Measurements from ENCODE around the gene ATM.
"Not testable (repeated sequence)": the region's sequence is repeated elsewhere in the genome, so short reads cannot be mapped to it uniquely, and the experiment has no call there.

Gene ATM

DNA sequence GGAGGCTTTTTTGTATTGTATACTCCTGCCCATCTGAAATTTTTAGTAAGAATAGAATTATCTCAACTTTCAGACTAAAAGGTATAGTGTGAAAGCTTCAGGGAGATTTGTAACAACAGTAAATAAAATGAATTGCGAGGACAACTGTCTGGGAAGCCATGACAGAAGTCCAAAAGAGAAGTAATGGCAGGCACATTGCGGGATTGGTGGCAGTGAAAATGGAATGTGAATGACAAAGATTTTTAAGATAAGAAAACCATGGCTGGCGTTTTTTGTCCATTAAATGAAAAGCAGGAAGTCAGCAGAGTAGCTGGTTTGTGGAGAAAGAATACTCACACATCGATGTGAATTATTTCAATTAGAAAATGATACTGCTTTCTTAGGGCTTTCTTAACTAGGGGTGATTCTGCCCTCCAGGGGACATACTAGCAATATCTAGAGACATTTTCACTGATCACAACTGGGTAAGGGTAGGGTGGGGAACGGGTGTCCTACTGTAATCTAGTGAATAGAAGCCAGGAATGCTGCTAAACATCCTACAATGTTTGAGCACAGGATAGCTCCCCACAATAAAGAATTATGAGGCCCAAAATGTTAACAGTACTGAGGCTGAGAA, 2.0 kb upstream of the ATM start:
- peak in 3 of 4 experiments; percentile 4 to 18 (median 13) for DNase-seq

DNA sequence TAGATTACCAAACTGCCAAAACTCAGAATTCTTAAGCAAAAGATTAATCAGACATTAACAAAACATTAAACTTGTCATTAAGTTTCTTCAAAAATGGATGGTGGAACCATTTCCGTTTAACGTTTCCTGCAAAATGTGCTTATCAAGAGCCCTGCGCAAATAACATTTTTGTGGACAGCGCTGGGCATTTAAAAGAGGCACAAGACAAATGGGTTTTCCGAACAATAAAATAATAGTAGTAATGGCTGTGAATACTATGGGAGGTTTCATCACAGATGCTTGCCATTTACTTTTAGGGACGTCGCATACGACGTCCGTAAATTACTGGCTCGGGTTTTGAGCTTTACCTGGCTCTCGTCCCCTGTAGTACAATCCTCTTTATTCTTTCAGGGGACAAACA, 1.5 kb upstream of the ATM start:
- peak in 2 of 4 experiments; percentile 13 to 25 for DNase-seq

DNA sequence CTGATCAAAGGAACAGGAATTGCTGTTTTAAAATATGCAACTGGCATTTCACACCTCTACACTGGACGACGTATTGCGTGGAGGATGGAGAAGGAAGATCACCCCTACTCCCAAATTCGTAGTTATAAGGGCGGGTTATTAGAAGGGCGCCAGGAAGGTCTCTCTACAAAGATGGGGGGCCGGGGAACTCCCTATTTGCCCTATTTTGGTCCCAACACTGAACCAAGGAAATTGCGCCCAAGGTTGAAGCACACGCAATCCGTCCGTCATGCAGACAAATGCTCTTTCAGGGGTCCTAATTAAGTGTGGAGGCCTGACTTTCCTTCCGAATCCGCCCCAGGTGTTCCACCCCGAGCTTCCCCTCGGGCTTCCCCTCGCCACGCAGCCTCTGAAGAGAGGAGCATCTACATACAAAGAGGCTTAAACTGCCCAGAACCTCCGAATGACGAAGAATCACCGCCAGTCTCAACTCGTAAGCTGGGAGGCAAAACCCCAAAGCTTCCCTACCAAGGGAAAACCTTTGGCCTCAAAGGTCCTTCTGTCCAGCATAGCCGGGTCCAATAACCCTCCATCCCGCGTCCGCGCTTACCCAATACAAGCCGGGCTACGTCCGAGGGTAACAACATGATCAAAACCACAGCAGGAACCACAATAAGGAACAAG, 825 bp upstream of the ATM start:
- DNase-seq = no peak

DNA sequence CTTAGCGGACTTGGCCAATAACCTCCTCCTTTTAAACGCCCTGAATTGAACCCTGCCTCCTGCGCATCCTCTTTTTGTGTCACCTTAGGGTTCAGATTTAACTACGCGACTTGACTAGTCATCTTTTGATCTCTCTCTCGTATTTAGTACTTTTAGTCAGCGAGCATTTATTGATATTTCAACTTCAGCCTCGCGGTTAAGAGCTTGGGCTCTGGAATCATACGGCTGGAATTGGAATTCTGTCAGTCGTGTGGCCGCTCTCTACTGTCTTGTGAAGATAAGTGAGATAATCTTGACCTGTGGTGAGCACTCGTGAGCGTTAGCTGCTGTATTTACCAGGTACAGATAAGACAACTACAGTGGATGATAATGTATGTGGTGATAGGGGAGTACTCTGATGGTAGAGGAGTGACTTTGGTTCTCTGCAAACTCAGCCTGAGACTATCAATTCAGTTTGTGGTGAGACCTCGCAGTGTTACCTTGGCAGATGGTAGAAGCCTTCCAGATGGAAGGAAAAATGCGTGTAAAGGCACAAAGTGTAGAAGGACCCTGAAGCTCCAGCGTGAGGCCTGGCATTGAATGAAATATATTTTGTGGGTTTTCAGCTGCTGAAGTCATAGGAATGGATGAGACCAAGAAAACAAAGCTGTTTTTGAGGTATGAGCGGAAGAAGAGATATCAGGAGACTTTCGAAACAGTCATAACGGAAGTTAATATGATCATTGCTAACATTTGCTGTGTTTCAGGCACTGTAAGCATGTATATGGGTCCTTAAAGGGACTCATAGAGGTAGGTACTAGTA, 682 bp downstream of the ATM start:
- DNase-seq = peak in 2 of 4 experiments; percentile 48 to 52

DNA sequence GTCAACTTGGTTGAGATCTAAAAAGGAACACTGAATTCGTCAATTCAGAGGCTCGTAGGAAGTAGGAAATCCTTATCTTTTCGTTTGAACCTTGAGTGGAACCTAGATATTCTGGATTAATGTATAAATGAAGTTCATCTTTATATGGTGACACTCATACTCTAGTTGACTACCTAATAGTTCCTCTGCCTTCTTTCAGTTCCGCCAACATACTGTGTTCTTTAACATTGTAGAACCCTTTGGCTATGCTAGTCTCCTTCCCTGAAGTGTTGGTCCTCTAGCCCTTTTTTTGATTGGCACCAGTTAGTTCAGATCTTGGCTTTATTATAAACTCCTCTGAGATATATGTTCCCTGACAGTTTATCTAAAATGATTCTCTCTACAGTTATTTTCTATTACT, 1.5 kb downstream of the ATM start:
- peak in 1 of 4 experiments; percentile 28 for DNase-seq

DNA sequence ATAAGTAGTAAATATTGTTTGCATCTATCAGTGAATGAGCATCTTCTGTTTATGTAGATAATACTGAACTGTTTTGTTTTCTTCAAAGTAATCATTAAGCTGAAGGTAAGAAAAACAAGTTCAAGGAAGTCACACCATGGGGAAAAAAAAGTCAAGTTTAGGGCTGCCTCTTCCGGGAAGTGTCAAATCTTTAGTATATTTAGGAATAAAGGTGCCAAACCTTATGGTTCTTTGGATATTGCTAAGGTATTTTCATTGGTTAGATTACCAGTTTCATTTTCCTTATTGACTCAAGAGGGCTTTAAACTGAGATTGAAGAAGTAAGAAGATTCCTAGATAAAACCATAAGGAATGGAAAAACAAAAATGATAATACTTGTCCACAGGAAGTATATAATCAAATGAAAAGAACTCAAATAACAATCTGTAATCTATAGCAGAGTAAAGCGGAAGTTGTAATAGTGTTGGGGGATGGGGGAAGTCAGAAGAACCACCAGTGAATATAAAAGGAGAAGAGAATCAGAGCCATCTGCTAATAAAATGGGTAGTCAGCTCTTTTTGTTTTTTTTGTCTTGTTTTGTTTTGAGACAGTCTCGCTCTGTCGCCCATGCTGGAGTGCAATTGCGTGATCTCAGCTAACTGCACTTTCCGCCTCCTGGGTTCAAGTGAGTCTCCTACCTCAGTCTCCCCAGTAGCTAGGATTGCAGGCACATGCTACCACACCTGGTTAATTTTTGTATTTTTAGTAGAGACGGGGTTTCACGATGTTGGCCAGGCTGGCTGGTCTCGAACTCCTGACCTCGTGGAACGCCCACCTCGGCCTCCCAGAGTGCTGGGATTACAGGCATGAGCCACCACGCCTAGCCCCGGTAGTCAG, 2.3 kb downstream of the ATM start:
- peak; percentile 49 to 86 (median 70) for DNase-seq

DNA sequence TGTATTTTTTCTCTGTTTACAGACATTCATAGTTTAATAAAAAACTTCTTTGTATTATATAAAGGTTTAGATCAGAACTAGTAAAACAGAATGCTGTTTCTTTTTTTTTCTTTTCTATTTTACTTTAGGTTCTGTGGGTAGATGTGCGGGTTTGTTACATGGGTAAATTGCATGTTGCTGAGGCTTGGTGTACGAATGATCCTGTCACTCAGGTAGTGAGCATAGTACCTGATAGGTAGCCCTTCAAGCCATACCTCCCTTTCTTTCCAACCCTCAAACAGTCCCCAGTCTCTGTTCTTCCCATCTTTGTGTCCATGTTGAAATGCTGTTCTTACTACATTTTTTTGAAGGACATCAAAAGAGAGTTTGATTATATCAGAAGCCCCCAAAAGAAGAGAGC, 3.2 kb downstream of the ATM start:
- no peak for DNase-seq

DNA sequence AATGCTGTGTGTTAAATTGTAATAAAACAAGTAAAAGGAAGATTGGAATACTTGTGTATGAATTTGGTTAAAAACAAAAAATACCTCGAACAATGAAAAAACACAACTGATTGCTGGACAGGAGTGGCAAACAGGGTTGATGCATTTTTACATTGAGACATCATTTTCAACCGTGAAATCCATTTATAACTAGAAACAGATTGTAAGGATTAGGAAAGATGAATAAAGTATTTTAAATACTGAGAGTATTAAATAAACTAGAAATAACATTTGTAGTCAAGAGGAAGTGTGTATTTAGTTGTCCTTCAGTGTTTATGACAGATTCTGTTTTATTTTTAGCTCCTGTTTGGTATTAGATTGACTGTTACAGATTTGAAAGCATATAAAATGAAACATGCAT, 5.4 kb downstream of the ATM start:
- no peak for DNase-seq

DNA sequence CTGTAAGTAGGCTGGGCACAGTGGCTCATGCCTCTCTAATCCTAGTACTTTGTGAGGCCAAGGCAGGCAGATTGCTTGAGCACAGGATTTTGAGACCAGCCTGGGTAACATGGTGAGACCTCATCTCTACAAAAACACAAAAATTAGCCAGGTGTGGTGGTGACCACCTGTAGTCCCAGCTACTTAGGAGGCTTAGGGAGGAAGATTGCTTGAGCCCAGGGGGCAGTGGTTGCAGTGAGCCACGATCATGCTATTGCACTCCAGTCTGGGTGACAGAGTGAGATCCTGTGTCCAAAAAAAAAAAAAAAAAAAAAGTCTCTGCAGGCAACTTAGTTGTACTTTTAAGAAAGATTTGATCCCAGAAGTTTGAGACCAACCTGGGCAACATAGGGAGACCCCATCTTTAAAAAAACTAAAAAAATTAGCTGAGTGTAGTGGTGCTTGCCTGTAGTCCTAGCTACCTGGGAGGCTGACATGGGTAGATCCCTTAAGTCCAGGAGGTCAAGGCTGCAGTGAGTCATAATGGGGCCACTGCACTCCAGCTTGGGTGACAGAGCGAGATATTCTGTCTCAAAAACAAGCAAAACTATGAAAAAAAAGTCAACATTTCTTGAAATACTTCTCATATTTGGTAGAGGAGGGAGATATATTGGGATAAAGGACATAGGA, 10.5 kb downstream of the ATM start:
- no peak for DNase-seq

DNA sequence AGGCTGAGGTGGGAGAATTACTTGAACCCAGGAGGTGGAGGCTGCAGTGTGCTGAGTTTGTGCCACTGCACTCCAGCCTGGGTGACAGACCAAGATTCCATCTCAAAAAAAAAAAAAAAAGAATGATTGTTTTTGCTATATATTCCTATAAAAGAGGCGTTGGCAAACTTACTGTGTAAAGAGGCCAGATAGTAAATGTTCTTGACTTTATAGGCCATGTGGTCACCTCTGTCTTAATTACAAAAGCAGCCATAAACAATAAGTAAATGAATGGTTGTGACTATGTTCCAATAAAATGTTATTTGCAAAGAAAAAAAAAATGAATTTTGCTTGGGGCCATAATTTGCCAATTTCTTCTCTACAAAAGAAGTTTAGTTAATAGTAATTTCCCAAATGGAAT, 12.3 kb downstream of the ATM start:
- no peak for DNase-seq

DNA sequence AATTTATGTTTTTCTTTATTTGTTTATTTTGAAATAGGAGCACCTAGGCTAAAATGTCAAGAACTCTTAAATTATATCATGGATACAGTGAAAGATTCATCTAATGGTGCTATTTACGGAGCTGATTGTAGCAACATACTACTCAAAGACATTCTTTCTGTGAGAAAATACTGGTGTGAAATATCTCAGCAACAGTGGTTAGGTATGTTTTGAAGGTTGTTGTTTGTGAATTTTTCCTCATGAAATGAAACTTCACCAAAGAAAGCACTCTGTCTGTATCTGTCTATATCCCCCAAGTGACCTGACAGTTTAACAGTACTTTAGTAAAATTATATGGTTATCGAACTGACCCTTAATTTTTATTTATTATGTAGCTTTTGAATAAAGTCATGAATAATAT, 12.8 kb downstream of the ATM start:
- DNase-seq = no peak

DNA sequence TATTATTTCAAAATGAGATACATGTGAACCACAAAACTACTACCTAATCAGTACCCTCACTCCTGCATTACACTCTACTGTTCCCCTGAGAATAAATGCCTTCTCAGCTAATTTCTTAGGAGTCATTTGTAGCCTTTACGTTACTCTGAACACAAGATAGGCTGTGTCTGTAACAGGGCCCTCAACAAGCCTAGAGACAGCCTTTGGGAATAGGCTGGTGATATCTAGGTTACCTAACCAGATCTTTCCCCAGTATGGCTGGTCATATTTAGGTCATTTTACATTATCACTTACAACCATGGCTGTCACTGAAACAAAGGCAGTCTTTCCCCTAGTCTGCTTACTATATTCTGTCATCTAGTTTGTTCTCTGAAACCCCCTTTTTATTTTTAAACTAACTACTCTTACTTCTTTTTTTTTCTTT, 14.2 kb downstream of the ATM start:
- DNase-seq = no peak

DNA sequence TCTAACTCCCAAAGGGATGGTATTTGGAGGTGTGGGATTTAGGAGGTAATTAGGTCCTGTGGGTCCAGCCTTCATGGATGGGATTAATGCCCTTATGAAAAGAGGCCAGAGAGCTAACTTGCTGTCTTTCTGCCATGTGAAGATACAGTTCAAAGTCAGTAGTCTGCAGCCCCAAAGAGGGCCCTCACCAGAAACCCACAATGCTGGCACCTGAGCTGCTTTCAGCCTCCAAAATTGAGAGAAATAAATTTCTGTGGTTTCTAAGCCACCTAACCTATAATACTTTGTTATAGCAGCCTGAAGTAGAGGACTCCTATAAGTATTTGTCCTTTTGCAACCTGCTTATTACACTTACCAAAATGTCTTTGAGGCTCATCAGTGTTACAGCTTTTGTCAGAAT, 16.2 kb downstream of the ATM start:
- no peak for DNase-seq

DNA sequence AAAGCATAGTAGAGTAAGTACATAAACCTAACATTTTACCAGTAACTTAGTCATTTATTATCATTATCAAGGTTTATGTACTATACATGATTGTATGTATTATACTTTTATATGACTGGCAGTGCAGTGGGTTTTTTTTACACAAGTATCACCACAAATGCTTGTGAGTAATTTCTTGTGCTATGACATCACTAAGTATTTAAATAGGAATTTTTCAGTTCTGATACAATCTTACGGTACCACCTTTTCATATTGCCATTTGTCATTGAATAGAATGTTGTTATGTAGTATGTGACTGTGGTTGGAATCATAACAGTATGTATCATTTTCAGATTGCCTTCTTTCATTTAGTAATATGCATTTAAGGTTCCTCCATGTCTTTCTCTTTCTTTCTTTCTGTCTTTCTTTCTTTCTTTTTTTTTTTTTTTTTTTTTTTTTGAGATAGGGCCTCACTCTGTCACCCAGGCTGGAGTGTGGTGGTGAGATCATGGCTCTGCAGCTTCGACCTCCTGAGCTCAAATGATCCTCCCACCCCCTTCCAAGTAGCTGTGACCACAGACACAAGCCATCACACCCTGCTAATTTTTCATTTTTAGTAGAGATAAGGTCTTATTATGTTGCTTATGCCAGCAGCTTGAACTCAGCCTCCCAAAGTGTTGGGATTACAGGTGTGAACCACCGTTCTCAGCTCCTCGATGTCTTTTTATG, 18.6 kb downstream of the ATM start:
- no peak for DNase-seq

DNA sequence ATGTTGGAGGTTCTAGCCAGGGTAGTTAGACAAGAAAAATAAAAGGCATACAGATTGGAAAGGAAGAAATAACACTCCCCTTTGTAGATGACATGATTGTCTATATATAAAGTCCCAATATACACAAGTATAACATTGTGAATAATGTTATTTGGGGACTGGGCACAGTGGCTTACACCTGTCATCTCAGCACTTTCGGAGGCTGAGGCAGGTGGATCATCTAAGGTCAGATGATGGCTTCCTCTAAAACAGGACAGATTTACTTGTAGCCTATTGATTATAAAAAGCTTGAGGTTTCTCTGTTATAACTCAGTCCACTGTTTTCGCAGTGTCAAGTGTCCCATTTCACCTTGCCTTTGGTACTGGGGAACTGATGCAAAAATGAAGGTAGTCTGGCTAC, 19.6 kb downstream of the ATM start:
- no peak for DNase-seq

DNA sequence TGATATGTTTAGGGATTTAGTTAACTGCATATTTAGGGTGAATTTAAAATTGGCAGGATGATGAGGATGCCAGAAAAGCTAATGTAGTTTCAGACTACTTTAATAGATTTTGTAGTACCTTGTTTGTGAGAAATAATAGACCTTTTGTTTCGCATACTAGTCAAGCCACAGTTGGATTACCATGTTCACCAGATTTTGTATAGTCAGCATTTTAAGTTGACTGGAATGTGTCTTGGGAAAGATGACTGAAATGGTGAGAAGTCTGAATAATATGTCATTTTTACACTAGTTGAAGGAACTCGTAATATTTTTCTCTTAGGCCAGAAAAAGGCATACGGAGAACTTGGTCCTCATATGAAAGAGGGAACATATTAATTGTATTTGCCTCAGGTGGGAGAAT, 23.4 kb downstream of the ATM start:
- DNase-seq = no peak

DNA sequence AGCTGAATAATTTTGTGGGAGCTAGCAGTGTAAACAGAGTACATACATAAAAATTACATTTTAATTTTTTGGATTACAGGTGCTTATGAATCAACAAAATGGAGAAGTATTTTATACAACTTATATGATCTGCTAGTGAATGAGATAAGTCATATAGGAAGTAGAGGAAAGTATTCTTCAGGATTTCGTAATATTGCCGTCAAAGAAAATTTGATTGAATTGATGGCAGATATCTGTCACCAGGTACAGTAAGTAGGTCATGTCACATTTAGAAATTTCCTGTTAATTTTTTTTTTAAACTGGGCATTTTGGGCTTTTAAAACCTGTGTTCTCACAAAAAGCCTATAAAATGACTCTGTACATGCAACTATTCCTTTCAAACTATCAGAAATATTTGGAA, 24.0 kb downstream of the ATM start:
- no peak for DNase-seq

DNA sequence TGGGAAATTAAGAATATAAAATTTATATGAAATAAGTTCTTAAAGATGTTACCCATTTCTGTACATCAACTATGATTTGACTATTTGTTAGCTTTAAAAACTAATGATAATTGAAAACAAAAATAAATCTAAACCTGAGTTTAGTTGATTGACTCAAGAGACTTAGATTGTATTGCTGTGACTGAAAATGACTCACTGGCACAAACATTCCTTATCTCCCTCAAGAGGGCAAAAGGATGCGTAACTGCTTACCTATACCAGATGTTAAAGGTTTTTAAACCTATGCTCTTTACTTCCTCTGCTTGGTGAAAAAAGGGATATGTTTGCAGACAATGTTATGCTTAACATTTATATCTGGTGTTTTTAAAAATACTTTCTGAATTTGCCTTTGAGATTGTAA, 30.3 kb downstream of the ATM start:
- no peak for DNase-seq

DNA sequence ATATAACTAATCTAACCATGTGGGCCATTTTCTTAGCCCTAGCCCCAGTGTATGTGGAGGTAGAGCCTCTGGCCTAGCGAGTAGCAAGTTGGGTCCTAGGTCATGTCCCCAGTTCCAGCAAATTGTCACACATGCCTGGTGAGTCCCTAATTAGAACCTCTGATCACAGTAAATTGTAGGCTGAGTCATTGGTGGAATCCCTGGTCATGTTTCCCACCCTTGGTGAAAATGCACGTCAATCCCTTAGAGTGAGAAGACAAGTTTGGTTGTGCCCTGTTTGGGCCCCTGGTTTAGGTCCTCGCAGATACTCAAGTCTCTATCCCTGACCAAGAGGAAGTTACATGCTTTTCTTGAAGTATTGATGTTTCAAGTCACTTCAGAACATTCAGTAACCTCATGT, 46.7 kb downstream of the ATM start:
- DNase-seq = no peak

DNA sequence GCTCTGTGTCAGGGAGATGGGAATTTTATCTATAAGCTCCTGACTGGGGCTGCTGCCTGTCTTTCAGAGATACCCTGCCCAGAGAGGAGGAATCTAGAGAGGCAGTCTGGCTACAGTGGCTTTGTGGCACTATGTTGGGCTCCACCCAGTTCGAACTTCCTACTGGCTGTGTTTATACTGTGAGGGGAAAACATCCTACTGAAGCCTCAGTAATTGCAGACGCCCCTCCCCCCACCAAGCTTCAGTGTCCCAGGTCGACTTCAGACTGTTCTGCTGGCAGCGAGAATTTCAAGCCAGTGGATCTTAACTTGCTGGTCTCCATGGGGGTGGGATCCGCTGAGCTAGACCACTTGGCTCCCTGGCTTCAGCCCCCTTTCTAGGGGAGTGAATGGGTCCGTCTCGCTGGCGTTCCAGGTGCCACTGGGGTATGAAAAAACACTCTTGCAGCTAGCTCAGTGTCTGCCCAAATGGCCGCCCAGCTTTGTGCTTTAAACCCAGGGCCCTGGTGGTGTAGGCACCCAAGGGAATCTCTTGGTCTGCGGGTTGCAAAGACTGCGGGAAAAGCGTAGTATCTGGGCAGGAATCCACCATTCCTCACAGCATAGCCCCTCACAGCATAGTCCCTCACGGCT, 54.2 kb downstream of the ATM start:
- DNase-seq = not testable (repeated sequence)

DNA sequence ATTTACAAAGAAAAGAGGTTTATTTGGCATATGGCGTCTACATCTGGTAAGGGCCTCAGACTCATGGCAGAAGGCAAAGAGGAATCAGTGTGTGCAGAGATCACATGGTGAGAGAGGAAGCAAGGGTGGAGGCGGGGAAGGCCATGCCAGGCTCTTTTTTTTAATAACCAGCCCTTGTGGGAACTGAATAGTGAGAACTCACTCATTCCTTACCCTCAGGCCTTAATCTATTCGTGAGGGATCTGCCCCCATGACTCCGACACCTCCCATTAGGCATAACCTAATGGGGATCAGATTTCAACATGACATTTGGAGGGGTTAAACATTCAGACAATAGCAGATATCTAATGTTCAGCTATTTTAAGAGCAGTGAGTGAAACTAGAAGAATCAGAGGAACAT, 55.7 kb downstream of the ATM start:
- DNase-seq = peak; percentile 35 to 71 (median 57)

Data from suppressor macrophage (primary cell).